SJSA1 (cell line): ENCODE results near the gene PAK4. TPM values are rescaled to one million over a fixed set of nuclear protein-coding genes. Genes with fewer than 3 reads are reported as not detected.
"Not testable (repeated sequence)": the region's sequence is repeated elsewhere in the genome, so short reads cannot be mapped to it uniquely, and the experiment has no call there.

ENCODE experiments used
- DNase-seq, 2 experiments: peaks; one replicate each; pipeline ENCODE4 v3.0.0-alpha.2; 2015 to 2020; ENCODE audit warnings: low spot score in 2 of 2, low read depth in 1 of 2
- H3K27ac ChIP-seq: fragments of 250-450 bp; sonication (Bioruptor Pico); 2 replicates; pipeline ENCODE4 v1.5.1; 2020; ENCODE audit warnings: mild to moderate bottlenecking, moderate library complexity
- H3K27me3 ChIP-seq: fragments of 250-450 bp; sonication (Bioruptor Pico); replicated peaks from 2 replicates; pipeline ENCODE4 v1.5.1; 2020; ENCODE audit warnings: mild to moderate bottlenecking, moderate library complexity
- H3K36me3 ChIP-seq: fragments of 250-450 bp; sonication (Bioruptor Pico); 2 replicates; pipeline ENCODE4 v1.5.1; 2020; ENCODE audit warnings: mild to moderate bottlenecking
- H3K4me1 ChIP-seq: fragments of 250-450 bp; sonication (Bioruptor Pico); replicated peaks from 2 replicates; pipeline ENCODE4 v1.6.1; 2021; ENCODE audit warnings: mild to moderate bottlenecking
- H3K4me3 ChIP-seq: fragments of 250-450 bp; sonication (Bioruptor Pico); 2 replicates; pipeline ENCODE4 v1.5.1; 2020; ENCODE audit warnings: mild to moderate bottlenecking
- H3K9me3 ChIP-seq: fragments of 250-450 bp; sonication (Bioruptor Pico); replicated peaks from 2 replicates; pipeline ENCODE4 v1.5.1; 2020; ENCODE audit warnings: mild to moderate bottlenecking
- total RNA-seq: library from RNA; depleted of rRNA; stranded (reverse); fragments of >200 nt; shearing (Covaris generic); gene quantifications from 2 replicates; pipeline ENCODE4 v1.2.3, GENCODE V29; 2014

The PAK4 gene
- total RNA-seq, 1 experiment from 2014 or later = 7.2 TPM

DNA sequence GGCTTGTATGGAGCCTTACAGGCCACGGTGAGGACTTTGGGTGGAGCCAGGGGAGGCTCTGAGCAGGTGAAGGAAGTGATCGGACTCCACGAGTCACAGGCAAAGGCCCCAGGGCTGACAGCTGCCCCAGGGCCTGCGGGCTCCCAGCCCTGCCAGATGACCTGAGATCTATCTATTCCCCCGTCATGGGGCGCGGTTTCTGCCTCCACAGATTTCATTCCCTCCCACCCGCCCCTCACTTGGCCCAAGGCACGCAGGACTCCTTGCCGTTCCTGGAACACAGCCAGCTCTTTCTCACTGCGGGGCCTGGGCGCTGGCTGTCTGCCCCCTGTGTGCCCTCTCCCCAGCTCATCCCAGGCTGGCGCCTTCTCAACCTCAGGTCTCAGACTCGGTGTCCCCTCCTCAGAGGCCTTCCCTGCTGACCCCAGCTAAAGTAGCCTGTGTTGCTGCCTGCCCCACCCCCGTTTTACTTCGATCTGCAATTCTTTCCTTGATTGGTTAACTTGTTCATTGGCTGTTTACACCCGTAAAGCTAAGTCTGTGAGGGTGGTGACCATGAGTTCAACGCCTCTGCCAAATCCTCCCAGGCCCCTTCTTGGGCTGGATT is 13.9 kb upstream of the PAK4 start:
- no peaks in the 10 kb centered on the region for H3K36me3 ChIP-seq
- no peak for DNase-seq
- no peak overlapping the region for H3K4me3 ChIP-seq

DNA sequence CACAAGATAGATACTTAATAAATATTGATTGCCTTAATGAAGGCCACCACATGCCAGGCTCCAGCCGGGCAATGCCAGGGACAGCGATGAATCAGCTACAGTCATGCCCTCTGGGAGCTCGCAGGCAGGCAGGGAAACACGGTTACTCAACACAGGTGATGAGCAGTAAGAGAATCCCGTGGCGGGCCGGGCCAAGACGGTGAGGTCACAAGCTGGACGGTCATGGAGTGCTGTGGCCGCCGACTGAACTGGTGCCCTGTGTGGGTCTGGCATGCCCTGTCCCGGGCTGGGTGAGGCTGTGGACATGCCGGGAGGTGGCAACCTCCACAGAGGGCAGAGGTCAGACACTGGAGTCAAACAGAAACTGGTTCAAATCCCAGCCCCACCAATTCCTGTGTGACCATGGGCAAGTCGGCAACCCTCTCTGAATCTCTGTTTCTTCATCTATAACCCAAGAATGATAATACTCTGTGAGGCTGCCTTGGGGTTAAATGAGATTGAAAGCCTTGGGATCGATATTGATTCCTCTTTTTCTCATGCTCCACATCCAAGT is 13.2 kb upstream of the PAK4 start:
- Histone ChIP-seq H3K4me1 (no peaks in the 10 kb centered on the region), H3K4me3 (no peak overlapping the region), H3K27ac (no peak overlapping the region), H3K36me3 (no peaks in the 10 kb centered on the region), H3K27me3 (0 out of 2 replicates have a peak, but pooled peaks cover 3% of the 10 kb centered on the region), H3K9me3 (no peaks in the 10 kb centered on the region)
- no peak for DNase-seq

More for the DNA sequence above, 13.9 kb upstream of the PAK4 start:
- H3K27ac ChIP-seq = no peak overlapping the region
- H3K27me3 ChIP-seq = 0 out of 2 replicates have a peak, but pooled peaks cover 3% of the 10 kb centered on the region
- H3K9me3 ChIP-seq = no peaks in the 10 kb centered on the region
- H3K4me1 ChIP-seq = no peaks in the 10 kb centered on the region

DNA sequence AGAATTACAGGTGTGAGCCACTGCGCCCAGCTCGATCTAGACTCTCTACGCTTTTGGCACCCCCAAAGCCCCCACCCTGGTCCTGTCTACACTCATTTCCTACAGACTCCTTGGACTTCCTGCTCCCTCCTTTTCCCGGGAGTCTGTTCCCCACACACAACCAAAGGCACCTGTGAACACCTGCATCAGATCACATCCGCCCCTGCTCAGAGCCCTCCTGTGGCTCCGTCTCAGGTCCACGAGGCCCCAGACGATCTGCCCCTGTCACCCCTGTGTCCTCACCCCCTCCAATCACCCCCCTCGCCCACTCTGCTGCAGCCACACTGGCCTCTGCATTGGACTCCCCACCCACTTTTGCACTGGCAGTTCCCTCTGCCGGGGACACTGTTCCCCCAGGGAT is 12.4 kb upstream of the PAK4 start:
- Histone ChIP-seq H3K4me3 (no peak overlapping the region), H3K27me3 (peaks cover 10% of the 10 kb centered on the region; the same call in 1 of the 2 replicates), H3K4me1 (no peaks in the 10 kb centered on the region), H3K27ac (no peak overlapping the region), H3K9me3 (no peaks in the 10 kb centered on the region), H3K36me3 (no peaks in the 10 kb centered on the region)
- DNase-seq = no peak

DNA sequence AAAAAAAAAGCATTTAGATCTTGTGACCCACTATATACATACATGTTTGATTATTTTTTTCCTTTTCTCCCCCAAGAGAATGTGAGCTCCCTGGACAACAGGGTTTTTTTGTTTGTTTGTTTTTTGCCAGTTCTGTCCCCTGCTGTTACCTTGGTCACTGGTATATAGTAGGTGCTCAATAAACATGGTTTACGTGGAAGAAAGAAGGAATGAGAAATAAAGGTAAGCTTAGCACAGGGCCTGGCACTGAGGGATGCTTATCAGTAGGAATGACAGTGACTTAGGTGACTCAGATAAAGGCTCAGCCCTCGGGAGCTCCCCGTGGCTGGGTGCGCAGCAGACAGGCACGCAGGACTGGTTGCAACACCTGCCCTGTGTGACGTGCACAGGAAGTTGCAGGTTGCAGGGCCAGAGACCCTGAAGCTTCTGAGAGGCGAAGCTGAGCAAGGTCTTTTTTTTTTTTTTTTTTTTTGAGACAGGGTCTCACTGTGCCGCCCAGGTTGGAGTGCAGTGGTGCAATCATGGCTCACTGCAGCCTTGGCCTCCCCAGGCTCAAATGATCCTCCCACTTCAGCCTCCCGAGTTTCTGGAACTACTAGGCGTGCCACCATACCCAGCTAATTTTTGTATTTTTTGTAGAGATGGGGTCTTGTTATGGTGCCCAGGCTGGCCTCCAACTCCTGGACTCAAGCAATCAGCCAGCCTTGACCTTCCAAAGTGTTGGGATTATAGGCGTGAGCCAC is 10.3 kb upstream of the PAK4 start:
- no peak for DNase-seq
- peaks cover 17% of the 10 kb centered on the region for H3K27me3 ChIP-seq
- H3K4me3 ChIP-seq = no peak overlapping the region
- no peaks in the 10 kb centered on the region for H3K9me3 ChIP-seq
- H3K4me1 ChIP-seq = no peaks in the 10 kb centered on the region
- no peaks in the 10 kb centered on the region for H3K36me3 ChIP-seq
- H3K27ac ChIP-seq = no peak overlapping the region

DNA sequence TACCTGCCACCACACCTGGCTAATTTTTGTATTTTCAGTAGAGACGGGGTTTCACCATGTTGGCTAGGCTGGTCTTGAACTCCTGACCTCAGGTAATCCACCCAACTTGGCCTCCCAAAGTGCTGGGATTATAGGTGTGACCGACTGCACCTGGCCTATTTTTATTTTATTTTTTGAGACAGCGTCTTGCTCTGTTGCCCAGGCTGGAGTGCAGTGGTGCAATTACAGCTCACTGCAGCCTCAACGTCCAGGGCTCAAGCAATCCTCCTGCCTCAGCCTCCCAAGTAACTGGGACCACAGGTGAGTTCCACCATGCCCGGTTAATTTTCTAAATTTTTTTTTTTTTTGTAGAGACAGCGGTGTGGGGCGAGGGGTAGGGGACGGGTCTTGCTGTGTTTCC is 8.6 kb upstream of the PAK4 start:
- not testable (repeated sequence) for H3K4me3 ChIP-seq, H3K27ac ChIP-seq, H3K36me3 ChIP-seq, DNase-seq, H3K9me3 ChIP-seq, H3K4me1 ChIP-seq
- peaks cover 23% of the 10 kb centered on the region for H3K27me3 ChIP-seq

DNA sequence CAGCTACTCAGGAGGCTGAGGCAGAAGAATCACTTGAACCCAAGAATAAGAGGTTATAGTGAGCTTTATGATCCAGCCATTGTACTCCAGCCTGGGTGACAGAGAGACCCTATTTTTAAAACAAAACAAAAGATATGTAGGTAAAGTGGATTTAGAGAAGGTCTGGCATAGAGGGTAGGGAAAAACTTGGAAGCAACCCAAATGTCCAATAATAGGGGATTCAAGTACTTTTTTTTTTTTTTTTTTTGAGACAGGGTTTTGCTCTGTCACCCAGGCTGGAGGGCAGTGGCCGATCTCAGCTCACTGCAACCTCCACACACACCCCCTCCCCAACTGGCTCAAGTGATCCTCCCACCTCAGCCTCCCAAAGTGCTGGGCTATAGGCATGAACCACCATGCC is 5.8 kb upstream of the PAK4 start:
- peaks cover 8% of the 10 kb centered on the region; the same call in 1 of the 2 replicates for H3K4me1 ChIP-seq

DNA sequence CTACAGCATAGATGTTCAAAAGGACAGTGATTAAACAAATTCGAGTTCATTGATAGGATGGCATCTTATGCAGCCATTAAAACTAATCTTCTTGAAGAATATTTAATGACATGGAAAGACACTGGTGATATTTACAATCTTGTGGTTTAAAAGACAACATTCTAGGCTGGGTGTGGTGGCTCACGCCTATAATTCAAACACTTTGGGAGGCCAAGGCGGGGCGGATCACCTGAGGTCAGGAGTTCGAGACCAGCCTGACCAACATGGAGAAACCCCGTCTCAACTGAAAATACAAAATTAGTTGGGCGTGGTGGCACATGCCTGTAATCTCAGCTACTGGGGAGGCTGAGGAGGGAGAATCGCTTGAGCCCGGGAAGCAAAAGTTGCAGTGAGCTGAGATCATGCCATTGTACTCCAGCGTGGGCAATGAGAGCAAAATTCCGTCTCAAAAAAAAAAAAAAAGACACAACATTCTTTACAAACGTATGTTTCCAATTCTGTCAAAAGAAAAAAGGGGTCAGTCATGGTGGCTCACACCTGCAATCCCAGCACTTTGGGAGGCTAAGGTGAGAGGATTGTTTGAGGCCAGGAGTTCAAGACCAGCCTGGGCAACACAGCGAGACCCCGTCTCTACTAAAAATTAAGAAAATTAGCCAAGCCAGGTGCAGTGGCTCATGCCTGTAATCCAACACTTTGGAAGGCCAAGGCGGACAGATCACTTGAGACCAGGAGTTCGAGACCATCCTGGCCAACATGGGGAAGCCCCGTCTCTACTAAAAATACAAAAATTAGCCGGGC is 2.5 kb upstream of the PAK4 start:
- peaks cover 7% of the 10 kb centered on the region; the same call in 1 of the 2 replicates for H3K36me3 ChIP-seq
- no peak for DNase-seq
- H3K9me3 ChIP-seq = no peaks in the 10 kb centered on the region
- no peak overlapping the region for H3K27ac ChIP-seq
- H3K27me3 ChIP-seq = peaks cover 14% of the 10 kb centered on the region
- H3K4me3 ChIP-seq = no peak overlapping the region
- H3K4me1 ChIP-seq = peaks cover 17% of the 10 kb centered on the region

More for the DNA sequence above, 5.8 kb upstream of the PAK4 start:
- H3K36me3 ChIP-seq = no peaks in the 10 kb centered on the region
- H3K4me3 ChIP-seq = no peak overlapping the region
- DNase-seq = no peak
- H3K9me3 ChIP-seq = no peaks in the 10 kb centered on the region
- H3K27ac ChIP-seq = no peak overlapping the region
- H3K27me3 ChIP-seq = peaks cover 20% of the 10 kb centered on the region

DNA sequence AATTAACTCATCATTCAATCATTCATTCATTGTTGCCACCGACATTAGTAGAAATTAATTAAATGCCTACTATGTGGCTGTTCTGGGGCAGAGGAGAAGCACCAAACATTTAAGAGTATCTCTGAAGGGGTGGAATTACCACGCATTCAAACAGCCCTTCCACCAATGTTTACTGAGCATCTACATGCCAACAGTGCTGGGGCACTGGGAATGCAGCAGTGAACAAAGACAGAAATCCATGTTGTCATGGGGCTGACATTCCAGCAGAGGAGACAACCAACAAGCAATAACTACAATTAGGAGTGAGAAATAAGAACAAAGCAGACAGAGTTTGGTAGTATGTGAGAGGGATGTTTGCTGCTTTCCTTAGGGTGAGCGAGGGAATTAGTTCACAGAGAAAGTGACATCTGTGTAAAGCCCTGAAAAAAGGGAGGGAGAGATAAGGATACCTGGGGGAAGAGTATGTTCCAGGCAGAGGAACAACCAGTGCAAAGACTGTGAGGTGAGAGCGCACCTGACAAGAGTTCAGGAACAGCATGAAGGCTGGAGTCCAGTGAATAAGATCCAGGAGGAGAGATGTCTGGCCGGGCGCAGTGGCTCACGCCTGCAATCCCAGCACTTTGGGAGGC is 1.3 kb upstream of the PAK4 start:
- H3K4me1 ChIP-seq = peaks cover 17% of the 10 kb centered on the region
- peak overlapping the region; percentile 17; the same call in 1 of the 2 replicates for H3K27ac ChIP-seq
- H3K36me3 ChIP-seq = peaks cover 13% of the 10 kb centered on the region; the same call in 1 of the 2 replicates
- H3K27me3 ChIP-seq = peaks cover 12% of the 10 kb centered on the region
- no peaks in the 10 kb centered on the region for H3K9me3 ChIP-seq
- DNase-seq = no peak
- no peak overlapping the region for H3K4me3 ChIP-seq

DNA sequence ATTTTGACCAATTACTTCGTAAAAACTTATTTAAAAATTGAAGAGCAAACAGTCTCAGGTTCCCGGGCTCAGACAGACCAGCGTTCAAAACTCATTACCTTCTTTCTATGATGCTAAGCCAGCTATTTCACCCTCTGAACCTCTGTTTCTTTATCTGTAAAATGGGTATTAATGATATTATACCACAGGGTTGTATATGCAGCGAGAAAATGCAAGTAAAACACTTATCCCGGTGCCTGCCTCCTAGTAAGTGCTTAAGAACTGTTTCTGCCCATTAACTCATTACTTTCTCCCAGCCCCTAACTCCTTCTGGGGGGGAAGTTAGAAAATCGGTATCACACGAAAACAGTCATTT is 410 bp upstream of the PAK4 start:
- no peak for DNase-seq
- H3K27ac ChIP-seq = peak overlapping the region; percentile 33
- H3K36me3 ChIP-seq = peaks cover 13% of the 10 kb centered on the region; the same call in 1 of the 2 replicates
- no peaks in the 10 kb centered on the region for H3K9me3 ChIP-seq
- peak overlapping the region; percentile 77 for H3K4me3 ChIP-seq
- peaks cover 7% of the 10 kb centered on the region for H3K27me3 ChIP-seq
- peaks cover 17% of the 10 kb centered on the region for H3K4me1 ChIP-seq

DNA sequence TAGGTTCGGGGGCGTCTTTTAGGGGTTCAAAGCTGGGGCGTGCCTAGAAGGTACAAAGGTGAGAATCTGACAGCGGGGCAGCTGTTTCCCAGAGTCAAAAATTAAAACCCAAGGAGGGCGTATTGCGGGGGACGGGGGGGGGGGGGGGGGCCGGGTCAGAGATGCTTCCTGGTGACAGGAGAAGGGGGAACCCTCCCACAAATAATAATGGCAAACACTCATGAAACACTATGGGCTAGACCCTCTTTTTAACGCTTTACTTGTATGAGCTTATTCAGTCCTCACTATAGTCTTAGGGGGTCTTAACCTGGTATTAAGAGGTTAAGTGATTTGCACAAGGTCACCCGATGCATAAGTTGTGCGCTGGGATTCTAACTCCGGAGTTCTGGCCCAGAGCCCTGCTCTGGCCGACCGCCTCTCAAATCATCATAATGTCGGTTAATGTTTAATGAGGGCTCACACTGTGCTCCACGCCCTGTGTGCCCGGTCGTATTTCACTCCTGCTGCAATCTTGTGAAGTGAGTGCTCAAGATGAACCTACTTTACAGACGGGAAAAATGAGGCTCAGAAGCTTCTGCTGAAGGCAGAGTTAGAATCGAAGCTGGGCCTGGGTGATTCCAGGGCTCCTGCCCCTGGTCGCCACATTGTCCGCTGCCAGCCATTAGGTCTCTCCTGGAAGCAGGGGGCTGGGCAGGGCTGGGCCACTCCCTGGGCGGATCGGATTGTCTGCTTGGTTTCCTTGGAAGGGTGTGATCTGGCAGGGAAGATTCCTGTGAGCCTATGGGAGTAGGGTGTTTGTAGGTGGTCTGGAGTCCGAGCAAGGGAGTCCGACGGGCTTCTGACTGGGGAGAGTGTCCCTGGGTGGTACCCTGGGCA is 964 bp downstream of the PAK4 start:
- peak; percentile 81 to 89 for DNase-seq
- H3K27ac ChIP-seq = peak overlapping the region; percentile 47
- peak overlapping the region; percentile 77 for H3K4me3 ChIP-seq
- no peaks in the 10 kb centered on the region for H3K9me3 ChIP-seq
- peaks cover 13% of the 10 kb centered on the region; the same call in 1 of the 2 replicates for H3K36me3 ChIP-seq
- no peaks in the 10 kb centered on the region for H3K27me3 ChIP-seq
- H3K4me1 ChIP-seq = peaks cover 17% of the 10 kb centered on the region

DNA sequence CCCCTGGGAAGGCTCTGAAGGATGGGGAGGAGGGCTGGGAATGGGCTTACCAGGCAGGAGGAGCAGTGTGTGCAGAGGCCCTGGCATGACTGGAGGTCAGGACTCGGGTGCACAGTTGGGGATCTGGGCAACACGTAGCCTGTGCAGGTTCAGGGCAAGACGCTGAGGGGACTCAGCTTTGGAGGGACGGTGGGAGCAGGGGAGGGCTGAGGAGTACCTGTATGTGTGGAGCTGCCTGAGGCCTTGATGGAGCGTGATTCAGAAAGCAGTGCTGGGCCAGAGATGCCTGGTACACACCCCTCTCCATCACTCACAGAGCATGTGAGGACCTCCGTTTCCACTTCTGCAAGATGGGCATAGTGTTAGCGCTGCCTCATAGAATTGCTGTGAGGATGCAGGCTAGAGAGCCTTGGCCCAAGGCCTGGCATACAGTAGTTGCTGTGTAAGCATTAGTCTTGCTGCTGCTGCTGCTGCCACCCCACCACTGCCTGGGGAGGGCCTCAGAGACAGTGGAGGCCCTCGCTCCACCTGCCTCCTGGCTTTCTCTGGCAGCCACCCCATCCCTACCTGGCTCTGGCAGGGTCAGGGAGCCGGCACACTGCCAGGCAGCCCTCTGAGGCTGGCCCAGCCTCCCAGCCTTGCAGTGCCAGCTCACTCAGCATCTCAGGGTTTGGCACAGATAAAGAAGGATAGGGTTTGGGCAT is 2.4 kb downstream of the PAK4 start:
- H3K36me3 ChIP-seq = peaks cover 13% of the 10 kb centered on the region; the same call in 1 of the 2 replicates
- no peak for DNase-seq
- H3K9me3 ChIP-seq = no peaks in the 10 kb centered on the region
- peaks cover 10% of the 10 kb centered on the region for H3K4me1 ChIP-seq
- H3K27me3 ChIP-seq = no peaks in the 10 kb centered on the region
- peak overlapping the region; percentile 77; the same call in 1 of the 2 replicates for H3K4me3 ChIP-seq
- no peak overlapping the region for H3K27ac ChIP-seq

DNA sequence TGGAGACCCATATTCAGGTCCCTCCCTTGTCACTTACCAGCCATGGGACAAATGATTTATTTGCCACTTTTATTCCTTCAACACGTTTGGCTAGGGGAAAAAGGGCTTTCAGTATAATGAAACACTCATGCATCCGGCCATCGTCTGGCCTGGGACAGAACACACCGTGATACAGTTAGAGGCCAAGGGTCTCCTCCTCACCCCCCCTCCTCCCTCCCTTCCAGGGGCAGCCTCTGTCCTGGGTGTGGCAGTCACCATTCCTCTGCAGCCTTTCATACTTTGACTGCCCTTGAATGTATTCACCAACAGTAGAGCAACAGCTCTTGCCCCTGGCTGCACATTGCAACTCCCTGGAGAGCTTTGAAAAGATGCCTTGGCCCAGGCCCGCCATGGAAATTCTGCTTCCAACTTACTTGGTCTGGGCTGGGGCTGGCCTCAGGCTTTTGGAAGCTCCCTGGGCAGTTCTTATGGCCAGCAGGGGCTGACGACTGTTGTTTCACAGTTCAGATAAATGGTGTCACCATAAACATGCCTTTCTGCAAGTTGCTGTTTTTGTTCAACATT is 3.0 kb downstream of the PAK4 start:
- Histone ChIP-seq H3K4me1 (peaks cover 9% of the 10 kb centered on the region), H3K27ac (no peak overlapping the region), H3K27me3 (no peaks in the 10 kb centered on the region), H3K9me3 (no peaks in the 10 kb centered on the region), H3K4me3 (no peak overlapping the region), H3K36me3 (peaks cover 13% of the 10 kb centered on the region; the same call in 1 of the 2 replicates)
- DNase-seq = no peak
